Upper lobe of left lung (tissue), 4 donors: ENCODE data around the gene MAD1L1.

Experiments used
- CTCF ChIP-seq, 6 experiments: fragments of 450-650 bp in 4 of 6; fragments of 200-600 bp in 2 of 6; sonication (generic) in 2 of 6; IDR thresholded peaks; one replicate each; pipeline ENCODE4 v1.5.1; 2016 to 2019; ENCODE audit warnings: antibody characterized with exemption in 6 of 6
- POLR2A ChIP-seq, 4 donors: fragments of 450-650 bp; IDR thresholded peaks; one replicate each; pipeline ENCODE4 v1.5.1; 2016 to 2017; ENCODE audit warnings: antibody characterized with exemption in 4 of 4, mild to moderate bottlenecking in 2 of 4

- TF ChIP-seq CTCF (IDR thresholded peaks at IDR 0.05) (no peak), POLR2A (IDR thresholded peaks at IDR 0.05) (no peak)
Observed at GRCh38 chr7:1865571-1866255, 367.0 kb downstream of the MAD1L1 start.
